HEK293 (cell line): ENCODE measurements around the gene EHMT1.

ENCODE experiments used
- CTCF ChIA-PET: fragments of 350-600 bp; formaldehyde crosslinking; extraction: SDS; loops from one replicate; lab custom pipeline; 2021; ENCODE audit warnings: antibody characterized with exemption; lab: Yijun Ruan, JAX
- POLR2A ChIA-PET: fragments of 300-600 bp; formaldehyde crosslinking; extraction: SDS; loops from one replicate; lab custom pipeline; 2020; ENCODE audit warnings: antibody characterized with exemption, inconsistent platforms; lab: Yijun Ruan, JAX
- H3K27ac ChIP-seq: fragments of 200-500 bp; sonication (Bioruptor generic); 2 replicates; pipeline ENCODE4 v1.5.1; 2014; ENCODE audit warnings: low read depth, low read length, control low read depth, inconsistent platforms; ENCODE audit errors: extremely low read depth
- H3K36me3 ChIP-seq, 2 experiments: fragments of 200-500 bp in 1 of 2; sonication (Bioruptor generic) in 1 of 2; 1 replicate in 1 of 2; 2 replicates in 1 of 2; pipeline ENCODE4 v1.5.1; 2014 to 2017; ENCODE audit warnings: inconsistent platforms in 2 of 2, low read length in 2 of 2; ENCODE audit not compliant: control insufficient read depth in 2 of 2, insufficient read depth in 1 of 2
- H3K4me1 ChIP-seq: fragments of 200-500 bp; sonication (Bioruptor generic); 2 replicates; pipeline ENCODE4 v1.5.1; 2014; ENCODE audit warnings: mild to moderate bottlenecking, low read length, inconsistent platforms; ENCODE audit not compliant: control insufficient read depth, insufficient read depth
- H3K4me3 ChIP-seq: 2 replicates; pipeline ENCODE4 v1.5.1; 2011; ENCODE audit warnings: low read depth, mild to moderate bottlenecking, control low read depth, low read length, moderate library complexity
- H3K9me3 ChIP-seq: fragments of 200-500 bp; sonication (Bioruptor generic); 2 replicates; pipeline ENCODE4 v1.5.1; 2014; ENCODE audit warnings: low read depth, low read length, inconsistent platforms; ENCODE audit not compliant: control insufficient read depth, insufficient read depth
- BCL11B ChIP-seq: fragments of 450-650 bp; formaldehyde crosslinking; IDR thresholded peaks from 2 replicates; pipeline ENCODE4 v1.5.1; 2016; ENCODE audit warnings: low read depth, missing biosample characterization, missing genetic modification characterization
- EGR2 ChIP-seq: fragments of 450-650 bp; formaldehyde crosslinking; IDR thresholded peaks from 2 replicates; pipeline ENCODE4 v1.5.1; 2016; ENCODE audit warnings: low read depth, missing biosample characterization, missing genetic modification characterization
- GLI2 ChIP-seq: fragments of 450-650 bp; formaldehyde crosslinking; IDR thresholded peaks from 2 replicates; pipeline ENCODE4; 2017; ENCODE audit warnings: missing biosample characterization, missing genetic modification characterization, low read depth, borderline replicate concordance
- INSM2 ChIP-seq: fragments of 450-650 bp; formaldehyde crosslinking; IDR thresholded peaks from 2 replicates; pipeline ENCODE4 v1.5.1; 2016; ENCODE audit warnings: missing biosample characterization, missing genetic modification characterization
- PATZ1 ChIP-seq: fragments of 450-650 bp; formaldehyde crosslinking; IDR thresholded peaks from 2 replicates; pipeline ENCODE4 v1.5.1; 2016; ENCODE audit warnings: missing biosample characterization, missing genetic modification characterization
- ZBTB1 ChIP-seq: fragments of 450-650 bp; formaldehyde crosslinking; IDR thresholded peaks from 2 replicates; pipeline ENCODE4 v1.5.1; 2016; ENCODE audit warnings: missing biosample characterization, missing genetic modification characterization
- ZBTB49 ChIP-seq: fragments of 450-650 bp; formaldehyde crosslinking; IDR thresholded peaks from 2 replicates; pipeline ENCODE4 v1.5.1; 2016; ENCODE audit warnings: missing biosample characterization, missing genetic modification characterization, low read depth
- ZBTB8A ChIP-seq: fragments of 450-650 bp; formaldehyde crosslinking; IDR thresholded peaks from 2 replicates; pipeline ENCODE4 v1.5.1; 2016; ENCODE audit warnings: missing biosample characterization, missing genetic modification characterization
- ZNF138 ChIP-seq: fragments of 450-650 bp; formaldehyde crosslinking; IDR thresholded peaks from 2 replicates; pipeline ENCODE4 v1.5.1; 2016; ENCODE audit warnings: missing biosample characterization, missing genetic modification characterization, borderline replicate concordance
- ZNF146 ChIP-seq: fragments of 450-650 bp; formaldehyde crosslinking; IDR thresholded peaks from 2 replicates; pipeline ENCODE4 v1.5.1; 2016; ENCODE audit warnings: missing biosample characterization, missing genetic modification characterization
- ZNF169 ChIP-seq: fragments of 450-650 bp; formaldehyde crosslinking; IDR thresholded peaks from 2 replicates; pipeline ENCODE4 v1.5.1; 2016; ENCODE audit warnings: missing biosample characterization, missing genetic modification characterization
- ZNF202 ChIP-seq: fragments of 450-650 bp; formaldehyde crosslinking; IDR thresholded peaks from 2 replicates; pipeline ENCODE4 v1.5.1; 2016; ENCODE audit warnings: missing biosample characterization, missing genetic modification characterization, borderline replicate concordance
- ZNF274 ChIP-seq, 2 experiments: fragments of 200-500 bp in 1 of 2; fragments of 450-650 bp in 1 of 2; sonication (Bioruptor generic) in 1 of 2; formaldehyde crosslinking in 1 of 2; IDR thresholded peaks; 2 replicates each; pipeline versions ENCODE4 v1.5.1 to v1.6.1; 2014 to 2016; ENCODE audit warnings: borderline replicate concordance in 1 of 2, inconsistent platforms in 1 of 2, low read length in 1 of 2, missing biosample characterization in 1 of 2, missing genetic modification characterization in 1 of 2
- ZNF311 ChIP-seq: fragments of 450-650 bp; formaldehyde crosslinking; IDR thresholded peaks from 2 replicates; pipeline ENCODE4 v1.5.1; 2017; ENCODE audit warnings: missing biosample characterization, missing genetic modification characterization, borderline replicate concordance
- ZNF341 ChIP-seq: fragments of 450-650 bp; formaldehyde crosslinking; IDR thresholded peaks from 2 replicates; pipeline ENCODE4; 2016; ENCODE audit warnings: low read depth, missing biosample characterization, missing genetic modification characterization
- ZNF473 ChIP-seq: fragments of 450-650 bp; formaldehyde crosslinking; IDR thresholded peaks from 2 replicates; pipeline ENCODE4 v1.5.1; 2017; ENCODE audit warnings: missing biosample characterization, missing genetic modification characterization
- ZNF548 ChIP-seq: fragments of 450-650 bp; formaldehyde crosslinking; IDR thresholded peaks from 2 replicates; pipeline ENCODE4 v1.5.1; 2016; ENCODE audit warnings: missing biosample characterization, missing genetic modification characterization
- ZNF558 ChIP-seq: fragments of 450-650 bp; formaldehyde crosslinking; IDR thresholded peaks from 2 replicates; pipeline ENCODE4 v1.5.1; 2016; ENCODE audit warnings: missing biosample characterization, missing genetic modification characterization
- ZNF561 ChIP-seq: fragments of 450-650 bp; IDR thresholded peaks from 2 replicates; pipeline ENCODE4 v1.5.1; 2018; ENCODE audit warnings: missing biosample characterization, missing genetic modification characterization, borderline replicate concordance
- ZNF645 ChIP-seq: fragments of 450-650 bp; formaldehyde crosslinking; IDR thresholded peaks from 2 replicates; pipeline ENCODE4; 2016; ENCODE audit warnings: missing biosample characterization, missing genetic modification characterization
- ZNF654 ChIP-seq: fragments of 450-650 bp; formaldehyde crosslinking; IDR thresholded peaks from 2 replicates; pipeline ENCODE4 v1.5.1; 2016; ENCODE audit warnings: low read depth, missing biosample characterization, missing genetic modification characterization
- ZNF701 ChIP-seq: fragments of 450-650 bp; formaldehyde crosslinking; IDR thresholded peaks from 2 replicates; pipeline ENCODE4 v1.5.1; 2016; ENCODE audit warnings: missing biosample characterization, missing genetic modification characterization
- TF ChIP-seq, protein P1 (sequence below): fragments of 450-650 bp; IDR thresholded peaks from 2 replicates; pipeline ENCODE4 v1.5.1; 2018; ENCODE audit warnings: missing biosample characterization, missing genetic modification characterization

The EHMT1 gene

GRCh38 chr9:137764981-137765380 lies 146.2 kb downstream of the EHMT1 start:
- CTCF ChIA-PET, result interaction anchor here (0.7 kb wide), 1 partner anchor 44 kb away, joined by 4 read pairs; no protein-coding TSS in a partner anchor
- Histone ChIP-seq H3K9me3 (no peaks in the 10 kb centered on the region), H3K4me1 (no peaks in the 10 kb centered on the region), H3K36me3 (peaks cover 17 to 65% of the 10 kb centered on the region in 2 experiments), H3K27ac (no peak overlapping the region), H3K4me3 (no peak overlapping the region)
- POLR2A ChIA-PET, result no interaction called here
- TF ChIP-seq ZNF202 (tag by site-specific recombination) (no peak), EGR2 (tag by site-specific recombination) (no peak), GLI2 (tag by site-specific recombination) (no peak), ZBTB49 (tag by site-specific recombination) (no peak), ZNF146 (no peak), ZNF311 (tag by site-specific recombination) (no peak), ZNF169 (tag by site-specific recombination) (no peak), ZNF548 (tag by site-specific recombination) (no peak), ZNF274 (IDR thresholded peaks at IDR 0.05; ENCODE audit: low read length) (no peak), ZNF274 (tag by site-specific recombination; IDR thresholded peaks at IDR 0.05; ENCODE audit: borderline replicate concordance) (no peak), PATZ1 (tag by site-specific recombination) (no peak)

- Histone ChIP-seq H3K36me3 (peaks cover 18 to 70% of the 10 kb centered on the region in 2 experiments), H3K4me3 (no peak overlapping the region), H3K27ac (no peak overlapping the region), H3K9me3 (no peaks in the 10 kb centered on the region), H3K4me1 (no peaks in the 10 kb centered on the region)
- CTCF ChIA-PET, result interaction anchor here (0.5 to 0.7 kb wide), 3 partner anchors 17 to 116 kb away, joined by 3 to 5 read pairs (median 4); no protein-coding TSS in a partner anchor
- POLR2A ChIA-PET, result no interaction called here
- TF ChIP-seq ZBTB8A (tag by site-specific recombination) (no peak), ZBTB1 (no peak)
These were observed 146.7 kb downstream of the EHMT1 start for GRCh38 chr9:137765536-137765935.

DNA sequence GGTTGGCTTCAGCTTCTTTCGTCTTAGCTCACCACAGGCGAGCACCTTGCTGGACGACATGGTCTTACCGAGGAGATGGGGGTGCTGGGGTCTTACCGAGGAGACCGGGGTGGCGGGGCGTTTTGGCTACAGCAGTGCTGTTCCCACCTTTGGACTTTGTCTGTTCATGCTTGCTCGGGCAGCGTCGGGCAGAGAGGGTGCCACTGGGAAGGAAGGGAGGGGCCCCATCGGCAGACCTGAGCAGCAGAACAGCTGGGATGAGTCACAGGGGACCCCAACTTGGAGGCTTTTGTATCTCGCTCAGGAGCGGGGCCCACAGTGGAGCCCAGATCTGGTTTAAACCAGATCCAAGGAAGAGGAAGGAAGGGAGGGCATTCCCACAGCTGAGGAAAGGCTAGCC lies 152.8 kb downstream of the EHMT1 start:
- Histone ChIP-seq H3K36me3 (peaks cover 17 to 59% of the 10 kb centered on the region in 2 experiments), H3K4me1 (no peaks in the 10 kb centered on the region), H3K4me3 (no peak overlapping the region), H3K27ac (no peak overlapping the region), H3K9me3 (no peaks in the 10 kb centered on the region)
- ChIA-PET CTCF (interaction anchor here (0.5 to 3.8 kb wide), 4 partner anchors 13 to 102 kb away, joined by 4 to 26 read pairs (median 4); no protein-coding TSS in a partner anchor), POLR2A (no interaction called here)
- TF ChIP-seq, protein P1, sequence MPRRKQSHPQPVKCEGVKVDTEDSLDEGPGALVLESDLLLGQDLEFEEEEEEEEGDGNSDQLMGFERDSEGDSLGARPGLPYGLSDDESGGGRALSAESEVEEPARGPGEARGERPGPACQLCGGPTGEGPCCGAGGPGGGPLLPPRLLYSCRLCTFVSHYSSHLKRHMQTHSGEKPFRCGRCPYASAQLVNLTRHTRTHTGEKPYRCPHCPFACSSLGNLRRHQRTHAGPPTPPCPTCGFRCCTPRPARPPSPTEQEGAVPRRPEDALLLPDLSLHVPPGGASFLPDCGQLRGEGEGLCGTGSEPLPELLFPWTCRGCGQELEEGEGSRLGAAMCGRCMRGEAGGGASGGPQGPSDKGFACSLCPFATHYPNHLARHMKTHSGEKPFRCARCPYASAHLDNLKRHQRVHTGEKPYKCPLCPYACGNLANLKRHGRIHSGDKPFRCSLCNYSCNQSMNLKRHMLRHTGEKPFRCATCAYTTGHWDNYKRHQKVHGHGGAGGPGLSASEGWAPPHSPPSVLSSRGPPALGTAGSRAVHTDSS (tag by site-specific recombination), result no peak
- no peak for TF ChIP-seq ZNF473 (tag by site-specific recombination)
- TF ChIP-seq ZNF645 (tag by site-specific recombination), result no peak
- no peak for TF ChIP-seq ZNF146
- no peak for TF ChIP-seq ZNF701
- TF ChIP-seq ZNF138 (tag by site-specific recombination), result no peak
- no peak for TF ChIP-seq ZNF341 (tag by site-specific recombination)
- TF ChIP-seq ZNF558 (tag by site-specific recombination), result no peak
- TF ChIP-seq ZNF561 (tag by site-specific recombination), result no peak
- TF ChIP-seq BCL11B, result no peak
- TF ChIP-seq INSM2 (tag by site-specific recombination), result no peak
- no peak for TF ChIP-seq ZNF654 (tag by site-specific recombination)
